ENCODE results near the gene RHBDD1. TPM values are rescaled to one million over a fixed set of nuclear protein-coding genes. Genes with fewer than 3 reads are reported as not detected.
A peak's percentile ranks its signal among the peaks of the same experiment; 100 is the strongest.
"Not testable (repeated sequence)": the region's sequence is repeated elsewhere in the genome, so short reads cannot be mapped to it uniquely, and the experiment has no call there.

The RHBDD1 gene
- total RNA-seq, 1 donor from 2014 or later, result 90.2 TPM

DNA sequence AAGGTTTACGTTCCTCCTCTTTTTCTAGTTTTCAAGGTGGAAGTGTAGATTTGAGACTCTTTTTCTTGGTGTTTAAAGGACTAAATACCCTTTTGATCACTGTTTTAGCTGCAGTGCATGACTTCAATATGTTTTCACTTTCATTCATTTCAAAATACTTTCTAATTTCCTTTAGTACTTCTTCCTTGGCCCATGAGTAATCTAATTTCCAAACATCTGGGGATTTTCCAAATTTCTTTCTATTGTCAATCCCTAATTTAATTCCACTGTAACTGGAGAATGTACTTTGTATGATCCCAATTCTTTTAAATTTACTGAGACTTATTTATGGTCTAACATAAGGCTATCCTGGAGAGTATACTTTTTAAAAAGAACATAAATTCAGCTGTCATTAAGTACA lies 3.8 kb upstream of the RHBDD1 start:
- ATAC-seq (ENCODE audit: low read depth) (no peak), DNase-seq (no peak)
- H3K27ac Mint-ChIP-seq, result no peak overlapping the region
- H3K4me3 Mint-ChIP-seq, result no peak overlapping the region
- intact Hi-C loops (cut with micrococcal nuclease), result loop anchor here (10.0 kb wide), 1 partner anchor 1887 kb away; no protein-coding TSS in a partner anchor
- no peaks in the 10 kb centered on the region for H3K27me3 Mint-ChIP-seq
- ChIA-PET CTCF (no interaction called here), POLR2A (no interaction called here)
- H3K4me1 Mint-ChIP-seq, result peaks cover 48% of the 10 kb centered on the region
- H3K36me3 Mint-ChIP-seq (ENCODE audit: low read depth), result peaks cover 21% of the 10 kb centered on the region
- no peaks in the 10 kb centered on the region for H3K9me3 Mint-ChIP-seq
- TF ChIP-seq, protein P1, sequence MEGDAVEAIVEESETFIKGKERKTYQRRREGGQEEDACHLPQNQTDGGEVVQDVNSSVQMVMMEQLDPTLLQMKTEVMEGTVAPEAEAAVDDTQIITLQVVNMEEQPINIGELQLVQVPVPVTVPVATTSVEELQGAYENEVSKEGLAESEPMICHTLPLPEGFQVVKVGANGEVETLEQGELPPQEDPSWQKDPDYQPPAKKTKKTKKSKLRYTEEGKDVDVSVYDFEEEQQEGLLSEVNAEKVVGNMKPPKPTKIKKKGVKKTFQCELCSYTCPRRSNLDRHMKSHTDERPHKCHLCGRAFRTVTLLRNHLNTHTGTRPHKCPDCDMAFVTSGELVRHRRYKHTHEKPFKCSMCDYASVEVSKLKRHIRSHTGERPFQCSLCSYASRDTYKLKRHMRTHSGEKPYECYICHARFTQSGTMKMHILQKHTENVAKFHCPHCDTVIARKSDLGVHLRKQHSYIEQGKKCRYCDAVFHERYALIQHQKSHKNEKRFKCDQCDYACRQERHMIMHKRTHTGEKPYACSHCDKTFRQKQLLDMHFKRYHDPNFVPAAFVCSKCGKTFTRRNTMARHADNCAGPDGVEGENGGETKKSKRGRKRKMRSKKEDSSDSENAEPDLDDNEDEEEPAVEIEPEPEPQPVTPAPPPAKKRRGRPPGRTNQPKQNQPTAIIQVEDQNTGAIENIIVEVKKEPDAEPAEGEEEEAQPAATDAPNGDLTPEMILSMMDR (IDR thresholded peaks at IDR 0.05), result no peak

DNA sequence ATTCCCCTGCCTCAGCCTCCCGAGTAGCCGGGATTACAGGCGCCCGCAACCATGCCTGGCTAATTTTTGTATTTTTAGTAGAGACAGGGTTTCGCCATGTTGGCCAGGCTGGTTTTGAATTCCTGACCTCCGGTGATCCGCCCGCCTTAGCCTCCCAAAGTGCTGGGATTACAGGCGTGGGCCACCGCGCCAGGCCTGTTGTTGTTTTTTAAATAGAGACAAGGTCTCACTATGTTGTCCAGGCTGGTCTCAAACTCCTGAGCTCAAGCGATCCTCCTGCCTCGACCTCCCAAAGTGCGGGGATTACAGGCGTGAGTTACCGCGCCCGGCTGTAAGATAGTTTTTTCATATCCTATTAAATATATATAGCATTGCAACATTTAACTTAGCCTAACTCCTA lies 974 bp upstream of the RHBDD1 start:
- not testable (repeated sequence) for DNase-seq; H3K27me3 Mint-ChIP-seq; H3K9me3 Mint-ChIP-seq; ATAC-seq (ENCODE audit: low read depth)
- Mint-ChIP-seq H3K4me1 (peaks cover 64% of the 10 kb centered on the region), H3K27ac (peak overlapping the region; percentile 97), H3K4me3 (peak overlapping the region; percentile 90), H3K36me3 (ENCODE audit: low read depth) (peaks cover 35% of the 10 kb centered on the region)
- intact Hi-C loops (cut with micrococcal nuclease), result loop anchor here (1.0 to 10.0 kb wide), 6 partner anchors 149 to 1890 kb away; partner anchors contain the start of genes AGFG1, COL4A3, COL4A4 and MFF
- ChIA-PET CTCF (interaction anchor here (0.9 to 2.4 kb wide), 6 partner anchors 13 to 946 kb away, joined by 3 to 10 read pairs (median 4); partner anchors contain the start of gene IRS1), POLR2A (interaction anchor here (0.6 to 2.7 kb wide), 17 partner anchors 7 to 161 kb away, joined by 3 to 35 read pairs (median 14); partner anchors contain the start of gene IRS1)

DNA sequence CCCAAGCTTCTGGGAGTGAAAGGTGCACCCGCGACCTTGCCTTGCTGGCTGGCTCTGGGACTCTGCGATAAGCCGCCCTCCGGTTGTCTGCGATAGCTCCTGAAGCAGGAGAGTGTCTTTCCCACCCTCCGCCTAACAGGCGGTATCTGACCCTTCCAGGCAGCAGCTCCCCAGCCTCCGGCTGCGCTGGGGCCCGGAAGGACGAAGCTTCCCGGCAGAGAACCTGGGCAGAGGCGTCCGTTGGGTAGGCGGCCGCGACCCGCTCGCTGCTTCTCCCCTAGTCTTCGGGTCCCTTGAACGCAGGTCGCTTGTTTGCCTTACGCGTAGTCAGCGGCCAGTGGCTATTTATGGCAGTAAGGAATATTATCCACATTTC lies 446 bp upstream of the RHBDD1 start:
- Mint-ChIP-seq H3K27ac (peak overlapping the region; percentile 97), H3K4me1 (peaks cover 67% of the 10 kb centered on the region), H3K36me3 (ENCODE audit: low read depth) (peaks cover 40% of the 10 kb centered on the region), H3K4me3 (peak overlapping the region; percentile 90), H3K27me3 (no peaks in the 10 kb centered on the region), H3K9me3 (no peaks in the 10 kb centered on the region)
- DNase-seq (no peak), ATAC-seq (ENCODE audit: low read depth) (peak; percentile 13)
- TF ChIP-seq, protein P1 (IDR thresholded peaks at IDR 0.05), result no peak
- intact Hi-C loops (cut with micrococcal nuclease), result loop anchor here (1.0 to 10.0 kb wide), 6 partner anchors 149 to 1891 kb away; partner anchors contain the start of genes AGFG1, COL4A3, COL4A4 and MFF
- POLR2A ChIA-PET, result interaction anchor here (0.6 to 2.7 kb wide), 20 partner anchors 8 to 160 kb away, joined by 3 to 35 read pairs (median 8); partner anchors contain the start of gene IRS1
- CTCF ChIA-PET, result interaction anchor here (0.9 to 2.4 kb wide), 8 partner anchors 14 to 947 kb away, joined by 3 to 10 read pairs (median 4); partner anchors contain the start of gene IRS1

DNA sequence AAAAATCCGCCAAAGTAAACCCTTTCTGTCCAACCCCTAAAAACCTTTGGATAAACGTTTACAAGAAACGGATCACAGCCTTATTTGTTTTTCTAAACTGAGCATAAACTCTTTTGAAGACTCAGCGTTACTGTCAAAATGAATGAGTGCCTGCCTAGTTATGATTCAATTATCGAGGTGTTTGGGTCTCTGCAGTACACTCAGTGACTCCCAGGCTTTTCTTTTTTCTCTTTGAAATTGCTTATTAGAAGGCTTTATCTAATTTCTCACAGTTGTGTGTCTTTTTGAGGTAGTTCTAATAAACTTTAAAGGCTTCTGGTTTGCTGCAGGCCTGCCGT lies 663 bp downstream of the RHBDD1 start:
- Mint-ChIP-seq H3K27ac (peak overlapping the region; percentile 97), H3K4me3 (peak overlapping the region; percentile 90), H3K9me3 (no peaks in the 10 kb centered on the region), H3K4me1 (peaks cover 74% of the 10 kb centered on the region), H3K27me3 (no peaks in the 10 kb centered on the region), H3K36me3 (ENCODE audit: low read depth) (peaks cover 38% of the 10 kb centered on the region)
- ATAC-seq (ENCODE audit: low read depth), result peak; percentile 0
- CTCF ChIA-PET, result interaction anchor here (1.0 to 1.8 kb wide), 3 partner anchors 37 to 70 kb away, joined by 4 to 10 read pairs (median 5); partner anchors contain the start of gene IRS1
- POLR2A ChIA-PET, result interaction anchor here (0.9 to 2.7 kb wide), 20 partner anchors 7 to 148 kb away, joined by 3 to 35 read pairs (median 8); partner anchors contain the start of gene IRS1
- TF ChIP-seq, protein P1 (IDR thresholded peaks at IDR 0.05), result no peak
- no peak for DNase-seq
- intact Hi-C loops (cut with micrococcal nuclease), result loop anchor here (1.0 to 10.0 kb wide), 6 partner anchors 35 to 1892 kb away; partner anchors contain the start of gene AGFG1

DNA sequence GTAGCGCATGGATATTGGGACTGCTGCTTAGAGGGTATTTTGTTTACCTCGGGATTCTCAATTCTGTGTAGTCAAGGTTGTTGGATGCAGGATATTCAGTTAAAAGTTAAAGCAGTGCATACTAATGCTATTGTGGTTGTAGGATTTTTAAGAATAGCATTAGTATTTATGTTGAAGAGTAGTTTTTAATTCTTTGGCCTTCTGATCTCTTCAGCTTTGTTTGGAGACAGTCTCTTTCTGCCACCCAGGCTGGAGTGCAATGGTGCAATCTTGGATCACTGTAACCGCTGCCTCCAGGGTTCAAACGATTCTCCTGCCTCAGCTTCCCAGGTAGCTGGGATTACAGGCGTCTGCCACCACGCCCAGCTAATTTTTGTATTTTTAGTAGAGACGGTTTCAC lies 1.5 kb downstream of the RHBDD1 start:
- TF ChIP-seq, protein P1 (IDR thresholded peaks at IDR 0.05), result no peak
- H3K4me1 Mint-ChIP-seq, result peaks cover 82% of the 10 kb centered on the region
- intact Hi-C loops (cut with micrococcal nuclease), result loop anchor here (5.0 to 10.0 kb wide), 2 partner anchors 635 to 1893 kb away; partner anchors contain the start of gene AGFG1
- no peaks in the 10 kb centered on the region for H3K27me3 Mint-ChIP-seq
- no peak for ATAC-seq (ENCODE audit: low read depth)
- H3K4me3 Mint-ChIP-seq, result peak overlapping the region; percentile 90
- ChIA-PET POLR2A (interaction anchor here (1.3 to 2.7 kb wide), 3 partner anchors 37 to 64 kb away, joined by 5 to 34 read pairs (median 15); partner anchors contain the start of gene IRS1), CTCF (interaction anchor here (1.1 kb wide), 1 partner anchor 148 kb away, joined by 3 read pairs; no protein-coding TSS in a partner anchor)
- H3K9me3 Mint-ChIP-seq, result no peaks in the 10 kb centered on the region
- H3K36me3 Mint-ChIP-seq (ENCODE audit: low read depth), result peaks cover 38% of the 10 kb centered on the region
- peak overlapping the region; percentile 97 for H3K27ac Mint-ChIP-seq
- no peak for DNase-seq

All from activated B cell treated with CpG ODN at 0.5 μM for 24 hours (primary cell).